CD1c-positive myeloid dendritic cell (primary cell): Measurements from ENCODE around the gene ORC2.

Source experiments
- DNase-seq: peaks from one replicate; pipeline ENCODE4 v3.0.0-alpha.2; 2016; ENCODE audit errors: extremely low spot score

The ORC2 gene

DNA sequence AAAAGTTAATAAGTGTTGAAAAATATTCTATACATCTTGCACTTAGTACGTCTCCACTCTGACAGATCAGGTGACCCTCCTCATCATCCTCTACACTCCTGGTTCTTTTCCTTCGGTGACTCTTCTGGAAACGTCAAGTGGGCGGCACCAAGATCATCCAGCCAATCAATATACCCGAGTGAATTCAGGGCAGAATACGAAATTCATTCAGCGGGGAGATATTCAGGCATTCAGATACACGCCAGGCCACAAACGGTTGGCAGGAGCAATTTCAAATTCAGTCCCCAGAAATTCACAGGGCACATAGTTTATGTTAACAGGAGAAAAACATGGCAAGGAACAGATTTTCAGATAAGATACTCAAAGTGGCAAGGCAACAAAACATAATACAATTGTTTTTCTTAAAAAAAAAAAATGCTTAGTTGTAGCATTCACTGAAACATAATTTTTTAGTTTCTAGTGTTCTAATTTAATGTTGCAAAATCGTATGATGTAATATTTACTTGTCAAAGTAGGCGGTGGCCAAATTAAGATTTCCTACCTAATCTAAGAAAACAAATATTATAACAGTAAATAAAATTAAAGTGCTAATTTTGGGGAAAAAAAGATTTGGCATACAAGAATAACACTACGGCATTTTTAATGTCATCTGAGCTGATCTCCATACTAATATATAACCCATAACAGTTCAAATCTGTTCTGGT lies 103.2 kb downstream of the ORC2 start:
- DNase-seq = no peak
